ENCODE measurements around the gene WFDC10B.

WFDC10B gene

DNA sequence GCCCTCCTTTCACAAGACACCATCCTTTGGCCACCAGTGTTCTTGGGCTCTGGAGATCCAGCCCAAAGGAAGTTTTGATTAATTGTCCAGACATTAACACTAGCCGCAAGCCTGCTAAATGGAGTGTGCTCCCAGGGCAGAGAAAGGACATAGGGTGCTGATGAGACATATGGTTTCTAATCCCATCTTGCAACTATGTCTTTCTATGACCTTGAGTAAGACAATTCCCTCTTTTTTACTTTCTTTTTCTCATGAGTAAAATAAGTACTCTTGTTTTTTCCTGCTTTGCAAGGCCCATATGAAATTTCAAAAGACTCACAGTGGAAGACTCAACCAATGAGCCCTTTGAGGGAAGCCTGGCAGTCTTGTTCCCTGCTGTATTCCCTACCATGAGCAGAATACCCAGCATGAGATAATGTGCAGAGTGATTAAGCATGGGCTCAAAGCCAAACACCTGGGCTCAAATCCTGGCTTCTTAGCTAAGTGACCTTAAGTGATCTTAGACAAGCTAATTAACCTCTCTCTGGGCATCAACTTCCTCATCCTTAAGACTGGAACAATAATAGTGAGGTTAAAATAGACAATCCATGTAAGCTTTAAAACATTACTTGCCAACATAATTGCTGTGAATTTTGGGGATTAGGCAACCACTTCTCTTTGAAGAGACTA is at the start of gene WFDC10B:
TSS of gene WFDC10B (minus strand) at position 51 of the 669 bp plus-strand sequence. CDS start 19,027 bp downstream, outside the sequence.
- TF ChIP-seq, protein P1, sequence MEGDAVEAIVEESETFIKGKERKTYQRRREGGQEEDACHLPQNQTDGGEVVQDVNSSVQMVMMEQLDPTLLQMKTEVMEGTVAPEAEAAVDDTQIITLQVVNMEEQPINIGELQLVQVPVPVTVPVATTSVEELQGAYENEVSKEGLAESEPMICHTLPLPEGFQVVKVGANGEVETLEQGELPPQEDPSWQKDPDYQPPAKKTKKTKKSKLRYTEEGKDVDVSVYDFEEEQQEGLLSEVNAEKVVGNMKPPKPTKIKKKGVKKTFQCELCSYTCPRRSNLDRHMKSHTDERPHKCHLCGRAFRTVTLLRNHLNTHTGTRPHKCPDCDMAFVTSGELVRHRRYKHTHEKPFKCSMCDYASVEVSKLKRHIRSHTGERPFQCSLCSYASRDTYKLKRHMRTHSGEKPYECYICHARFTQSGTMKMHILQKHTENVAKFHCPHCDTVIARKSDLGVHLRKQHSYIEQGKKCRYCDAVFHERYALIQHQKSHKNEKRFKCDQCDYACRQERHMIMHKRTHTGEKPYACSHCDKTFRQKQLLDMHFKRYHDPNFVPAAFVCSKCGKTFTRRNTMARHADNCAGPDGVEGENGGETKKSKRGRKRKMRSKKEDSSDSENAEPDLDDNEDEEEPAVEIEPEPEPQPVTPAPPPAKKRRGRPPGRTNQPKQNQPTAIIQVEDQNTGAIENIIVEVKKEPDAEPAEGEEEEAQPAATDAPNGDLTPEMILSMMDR (IDR thresholded peaks at IDR 0.05; ENCODE audit: insufficient read depth, low read length, poor library complexity, severe bottlenecking), result no peak
- H3K4me3 ChIP-seq (replicated peaks; ENCODE audit: low read depth, low read length), result no peak within 1 kb of the TSS
- no peaks in the 10 kb centered on the region for H3K36me3 ChIP-seq (ENCODE audit: control insufficient read depth, insufficient read depth, low read length)
- no peaks in the 10 kb centered on the region; the same call in 1 of the 2 replicates for H3K27me3 ChIP-seq (replicated peaks; ENCODE audit: control insufficient read depth, insufficient read depth, low read length)
- DNase-seq (ENCODE audit: extremely low read depth, insufficient read length), result no peak

- TF ChIP-seq, protein P1 (IDR thresholded peaks at IDR 0.05; ENCODE audit: insufficient read depth, low read length, poor library complexity, severe bottlenecking), result no peak
- H3K36me3 ChIP-seq (ENCODE audit: control insufficient read depth, insufficient read depth, low read length), result no peaks in the 10 kb centered on the region
- DNase-seq (ENCODE audit: extremely low read depth, insufficient read length), result no peak
- no peaks in the 10 kb centered on the region for H3K27me3 ChIP-seq (replicated peaks; ENCODE audit: control insufficient read depth, insufficient read depth, low read length)
- H3K4me3 ChIP-seq (replicated peaks; ENCODE audit: low read depth, low read length), result no peak overlapping the region
These were observed 47.9 kb upstream of the WFDC10B start for GRCh38 chr20:45752746-45753145.

- TF ChIP-seq, protein P1 (IDR thresholded peaks at IDR 0.05; ENCODE audit: insufficient read depth, low read length, poor library complexity, severe bottlenecking), result no peak
- Histone ChIP-seq H3K36me3 (ENCODE audit: control insufficient read depth, insufficient read depth, low read length) (no peaks in the 10 kb centered on the region), H3K27me3 (replicated peaks; ENCODE audit: control insufficient read depth, insufficient read depth, low read length) (no peaks in the 10 kb centered on the region), H3K4me3 (replicated peaks; ENCODE audit: low read depth, low read length) (no peak overlapping the region)
- DNase-seq (ENCODE audit: extremely low read depth, insufficient read length), result no peak
These were observed 46.9 kb upstream of the WFDC10B start for GRCh38 chr20:45751721-45752120.

- no peak overlapping the region for H3K4me3 ChIP-seq (replicated peaks; ENCODE audit: low read depth, low read length)
- TF ChIP-seq, protein P1 (IDR thresholded peaks at IDR 0.05; ENCODE audit: insufficient read depth, low read length, poor library complexity, severe bottlenecking), result no peak
- DNase-seq (ENCODE audit: extremely low read depth, insufficient read length), result no peak
- no peaks in the 10 kb centered on the region for H3K36me3 ChIP-seq (ENCODE audit: control insufficient read depth, insufficient read depth, low read length)
- no peaks in the 10 kb centered on the region for H3K27me3 ChIP-seq (replicated peaks; ENCODE audit: control insufficient read depth, insufficient read depth, low read length)
These were observed 40.2 kb upstream of the WFDC10B start for GRCh38 chr20:45745015-45745414.

DNA sequence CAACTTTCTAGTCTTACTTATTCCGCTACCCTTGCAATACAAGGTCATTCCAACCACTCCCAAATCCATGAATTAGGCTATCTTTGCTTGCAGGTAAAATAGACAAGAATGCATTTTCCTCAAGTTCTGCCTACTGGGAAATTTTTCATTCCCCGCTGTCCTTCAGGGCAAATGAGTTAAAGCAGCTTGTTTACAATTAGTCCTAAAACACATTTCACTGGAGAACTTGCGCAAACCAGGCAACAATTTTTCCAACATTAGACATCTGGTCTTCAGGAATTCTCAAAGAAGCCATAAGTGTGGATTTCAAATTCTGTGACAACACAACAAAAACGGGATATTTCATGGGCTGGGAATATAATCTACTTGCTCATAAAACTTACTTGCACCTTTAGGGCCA is 37.8 kb upstream of the WFDC10B start:
- no peak for DNase-seq (ENCODE audit: extremely low read depth, insufficient read length)
- no peaks in the 10 kb centered on the region for H3K27me3 ChIP-seq (replicated peaks; ENCODE audit: control insufficient read depth, insufficient read depth, low read length)
- H3K36me3 ChIP-seq (ENCODE audit: control insufficient read depth, insufficient read depth, low read length), result no peaks in the 10 kb centered on the region
- no peak overlapping the region for H3K4me3 ChIP-seq (replicated peaks; ENCODE audit: low read depth, low read length)
- TF ChIP-seq, protein P1 (IDR thresholded peaks at IDR 0.05; ENCODE audit: insufficient read depth, low read length, poor library complexity, severe bottlenecking), result no peak

Data from GM06990 (cell line).